Motor neuron (in vitro differentiated cells): ENCODE measurements around the gene ATG13. TPM values are rescaled to one million over a fixed set of nuclear protein-coding genes. Genes with fewer than 3 reads are reported as not detected.

Source experiments
- ATAC-seq, 8 experiments: fragments of 200-7000 bp; cut with Tn5 transposase; replicated peaks in 6 of 8; 2 replicates each; pipeline ENCODE4 v1.8.0; 2021; ENCODE audit warnings: mild to moderate bottlenecking in 8 of 8, moderate library complexity in 8 of 8
- H3K27ac ChIP-seq, 2 donors: fragments of 250-450 bp; sonication (Bioruptor Pico); 2 replicates each; pipeline ENCODE4 v1.9.0; 2021; ENCODE audit warnings: antibody characterized with exemption in 2 of 2, mild to moderate bottlenecking in 2 of 2, moderate library complexity in 1 of 2
- H3K4me1 ChIP-seq, 2 donors: fragments of 250-450 bp; sonication (Bioruptor Pico); replicated peaks in 1 of 2; 2 replicates each; pipeline ENCODE4 v1.6.1; 2021; ENCODE audit warnings: antibody characterized with exemption in 2 of 2, mild to moderate bottlenecking in 2 of 2, moderate library complexity in 1 of 2
- H3K4me3 ChIP-seq, 5 donors: fragments of 250-450 bp; sonication (Bioruptor Pico); 2 replicates each; pipeline ENCODE4 v1.9.0; 2021; ENCODE audit warnings: antibody characterized with exemption in 5 of 5, mild to moderate bottlenecking in 5 of 5, moderate library complexity in 4 of 5
- WGBS, 10 experiments: fragments of 450-650 bp; shearing (Covaris generic); methylation state at CpG; one replicate each; pipeline ENCODE4 v1.0.0; 2022; 5-methylcytosine and 5-hydroxymethylcytosine counted together
- in situ Hi-C, 9 experiments: fragments of 400-800 bp; cut with MboI; loops; one replicate each; pipeline ENCODE4 v1.15.0; 2021; ENCODE audit warnings: low sequenced_read_pairs in 9 of 9, low pct_unique_long_range_greater_than_20kb in 2 of 9; ENCODE audit not compliant: unreplicated experiment in 9 of 9
- total RNA-seq, 8 experiments: library from RNA; unstranded; fragments of 300-600 nt; gene quantifications; 2 replicates each; pipeline versions ENCODE4 v1.2.3 to v1.2.4, GENCODE V29; 2022

The ATG13 gene
- total RNA-seq, 8 experiments from 2014 or later = 39.9 to 105 (median 65.6) TPM

- Histone ChIP-seq H3K4me1 (no peaks in the 10 kb centered on the region), H3K27ac (no peak overlapping the region), H3K4me3 (no peak overlapping the region)
- in situ Hi-C loops = no loop called here
- ATAC-seq = peak in 1 of 8 experiments; percentile 20
- WGBS, 10 experiments = 55 to 100% (median 92%) methylated on average over 2 to 10 of the region's 15 CpGs
Measured at GRCh38 chr11:46686886-46687795, 69.8 kb downstream of the ATG13 start.

- in situ Hi-C loops = no loop called here
- 91% methylated on average over 1 of the region's 1 CpG; no CpG with 5 or more reads in 9 of the 10 experiments for WGBS, 10 experiments
- no peak overlapping the region for H3K27ac ChIP-seq
- H3K4me3 ChIP-seq = no peak overlapping the region
- no peaks in the 10 kb centered on the region for H3K4me1 ChIP-seq
- ATAC-seq = no peak
Measured at GRCh38 chr11:46690702-46691101, 73.3 kb downstream of the ATG13 start.

- no peak for ATAC-seq
- no peak overlapping the region for H3K4me3 ChIP-seq
- peaks cover 0 to 2% of the 10 kb centered on the region in 2 donors for H3K4me1 ChIP-seq
- H3K27ac ChIP-seq = no peak overlapping the region
- WGBS, 10 experiments = 50 to 95% (median 92%) methylated on average over 2 to 4 of the region's 4 CpGs; no CpG with 5 or more reads in 6 of the 10 experiments
- in situ Hi-C loops = no loop called here
Measured at GRCh38 chr11:46692450-46692849, 75.1 kb downstream of the ATG13 start.

- no peak overlapping the region for H3K4me3 ChIP-seq
- H3K27ac ChIP-seq = no peak overlapping the region
- H3K4me1 ChIP-seq = peaks cover 0 to 10% of the 10 kb centered on the region in 2 donors
- no CpG with 5 or more reads among the region's 2 CpGs for WGBS, 10 experiments
- ATAC-seq = peak in 5 of 8 experiments; percentile 15 to 92 (median 68)
- in situ Hi-C loops = no loop called here
Measured at GRCh38 chr11:46693597-46694012, 76.3 kb downstream of the ATG13 start.

- ATAC-seq = peak in 2 of 8 experiments; percentile 6 to 50
- no CpG with 5 or more reads among the region's 6 CpGs for WGBS, 10 experiments
- in situ Hi-C loops = no loop called here
- no peak overlapping the region for H3K27ac ChIP-seq
- peaks cover 4 to 10% of the 10 kb centered on the region in 2 donors for H3K4me1 ChIP-seq
- no peak overlapping the region for H3K4me3 ChIP-seq
Measured at GRCh38 chr11:46694072-46694471, 76.7 kb downstream of the ATG13 start.

GRCh38 chr11:46694607-46695006 lies 77.3 kb downstream of the ATG13 start:
- Histone ChIP-seq H3K4me1 (peaks cover 9 to 15% of the 10 kb centered on the region in 2 donors), H3K4me3 (no peak overlapping the region), H3K27ac (no peak overlapping the region)
- in situ Hi-C loops = no loop called here
- 67 to 92% (median 83%) methylated on average over 1 to 2 of the region's 7 CpGs; no CpG with 5 or more reads in 7 of the 10 experiments for WGBS, 10 experiments
- no peak for ATAC-seq

GRCh38 chr11:46695345-46696211 lies 78.2 kb downstream of the ATG13 start:
- no peak for ATAC-seq
- Histone ChIP-seq H3K4me1 (peaks cover 11 to 16% of the 10 kb centered on the region in 2 donors), H3K4me3 (no peak overlapping the region), H3K27ac (no peak overlapping the region)
- in situ Hi-C loops = no loop called here
- 70 to 100% (median 82%) methylated on average over 2 to 4 of the region's 12 CpGs; no CpG with 5 or more reads in 7 of the 10 experiments for WGBS, 10 experiments

- in situ Hi-C loops = no loop called here
- ATAC-seq = no peak
- WGBS, 10 experiments = 80 to 98% (median 80%) methylated on average over 1 to 8 of the region's 11 CpGs; no CpG with 5 or more reads in 7 of the 10 experiments
- H3K4me3 ChIP-seq = no peak overlapping the region
- H3K27ac ChIP-seq = no peak overlapping the region
- H3K4me1 ChIP-seq = peaks cover 11 to 16% of the 10 kb centered on the region in 2 donors
Measured at GRCh38 chr11:46696212-46696558, 78.8 kb downstream of the ATG13 start.

- 36 to 60% methylated on average over 1 to 2 of the region's 3 CpGs; no CpG with 5 or more reads in 8 of the 10 experiments for WGBS, 10 experiments
- in situ Hi-C loops = no loop called here
- Histone ChIP-seq H3K27ac (no peak overlapping the region), H3K4me1 (peaks cover 15 to 24% of the 10 kb centered on the region in 2 donors), H3K4me3 (no peak overlapping the region)
- peak in 1 of 8 experiments; percentile 51 for ATAC-seq
Measured at GRCh38 chr11:46697303-46697702, 80.0 kb downstream of the ATG13 start.

GRCh38 chr11:46697723-46698122 lies 80.4 kb downstream of the ATG13 start:
- ATAC-seq = no peak
- no peak overlapping the region for H3K4me3 ChIP-seq
- peaks cover 15 to 24% of the 10 kb centered on the region in 2 donors for H3K4me1 ChIP-seq
- in situ Hi-C loops = no loop called here
- H3K27ac ChIP-seq = no peak overlapping the region
- 0 to 40% (median 8%) methylated on average over 1 to 2 of the region's 2 CpGs; no CpG with 5 or more reads in 7 of the 10 experiments for WGBS, 10 experiments

GRCh38 chr11:46698597-46698996 lies 81.2 kb downstream of the ATG13 start:
- in situ Hi-C loops = no loop called here

GRCh38 chr11:46700241-46701077 lies 83.1 kb downstream of the ATG13 start, which contains the start of the genes ARHGAP1 and ZNF408:
Gene ARHGAP1, minus strand, starts transcription at chr11:46700619. Its CDS starts 4,512 bp downstream, at chr11:46696107.
Gene ZNF408, plus strand, starts transcription at chr11:46701031. Its CDS starts 17 bp downstream, at chr11:46701048.
- Histone ChIP-seq H3K4me1 (peaks cover 15 to 24% of the 10 kb centered on the region in 2 donors), H3K27ac (peak within 1 kb of the TSS; percentile 98), H3K4me3 (peak within 1 kb of the TSS; percentile 61 to 93 (median 86))
- ATAC-seq = peak; percentile 82 to 96 (median 94)
- WGBS, 10 experiments = 0 to 1% (median 0%) methylated on average over 4 to 10 of the region's 44 CpGs; no CpG with 5 or more reads in 5 of the 10 experiments
- in situ Hi-C loops = no loop called here

More at GRCh38 chr11:46698597-46698996, 81.2 kb downstream of the ATG13 start:
- ATAC-seq = no peak
- Histone ChIP-seq H3K4me3 (no peak overlapping the region), H3K27ac (no peak overlapping the region), H3K4me1 (peaks cover 15 to 24% of the 10 kb centered on the region in 2 donors)
- 0% methylated on average over 1 of the region's 1 CpG; no CpG with 5 or more reads in 9 of the 10 experiments for WGBS, 10 experiments
